ENCODE data around the gene GRK1. TPM values are rescaled to one million over a fixed set of nuclear protein-coding genes. Genes with fewer than 3 reads are reported as not detected.
"Not testable (repeated sequence)": the region's sequence is repeated elsewhere in the genome, so short reads cannot be mapped to it uniquely, and the experiment has no call there.

Gene GRK1
- total RNA-seq, 1 donor, result not detected

- TF ChIP-seq CTCF (IDR thresholded peaks at IDR 0.05; ENCODE audit: insufficient read depth, low read depth, low read length), result no peak
- peak; percentile 15 for DNase-seq (ENCODE audit: low read depth)
Observed at GRCh38 chr13:113741191-113741668, 74.2 kb downstream of the GRK1 start.

GRCh38 chr13:113742000-113742441, 75.0 kb downstream of the GRK1 start:
- TF ChIP-seq CTCF (IDR thresholded peaks at IDR 0.05; ENCODE audit: insufficient read depth, low read depth, low read length), result peak; percentile 29
- no peak overlapping the region for H3K4me3 ChIP-seq (ENCODE audit: low read depth, low read length)
- DNase-seq (ENCODE audit: low read depth), result peak; percentile 71

More at GRCh38 chr13:113741191-113741668, 74.2 kb downstream of the GRK1 start:
- H3K4me3 ChIP-seq (ENCODE audit: low read depth, low read length), result no peak overlapping the region

GRCh38 chr13:113742445-113743120, 75.6 kb downstream of the GRK1 start:
- TF ChIP-seq CTCF (IDR thresholded peaks at IDR 0.05; ENCODE audit: insufficient read depth, low read depth, low read length), result no peak
- H3K4me3 ChIP-seq (ENCODE audit: low read depth, low read length), result no peak overlapping the region
- DNase-seq (ENCODE audit: low read depth), result no peak

GRCh38 chr13:113743366-113744195, 76.6 kb downstream of the GRK1 start:
- DNase-seq (ENCODE audit: low read depth), result no peak
- no peak for TF ChIP-seq CTCF (IDR thresholded peaks at IDR 0.05; ENCODE audit: insufficient read depth, low read depth, low read length)

GRCh38 chr13:113744197-113745000, 77.4 kb downstream of the GRK1 start:
- no peak overlapping the region for H3K4me3 ChIP-seq (ENCODE audit: low read depth, low read length)
- TF ChIP-seq CTCF (IDR thresholded peaks at IDR 0.05; ENCODE audit: insufficient read depth, low read depth, low read length), result no peak
- no peak for DNase-seq (ENCODE audit: low read depth)

More at GRCh38 chr13:113743366-113744195, 76.6 kb downstream of the GRK1 start:
- H3K4me3 ChIP-seq (ENCODE audit: low read depth, low read length), result no peak overlapping the region

- DNase-seq (ENCODE audit: low read depth), result no peak
- no peak overlapping the region for H3K4me3 ChIP-seq (ENCODE audit: low read depth, low read length)
- no peak for TF ChIP-seq CTCF (IDR thresholded peaks at IDR 0.05; ENCODE audit: insufficient read depth, low read depth, low read length)
Observed at GRCh38 chr13:113745059-113745458, 78.0 kb downstream of the GRK1 start.

GRCh38 chr13:113745500-113746142, 78.6 kb downstream of the GRK1 start:
- H3K4me3 ChIP-seq (ENCODE audit: low read depth, low read length); DNase-seq (ENCODE audit: low read depth): not testable (repeated sequence)
